HG02852 (cell line): Measurements from ENCODE around the gene OSBPL5.
A peak's percentile ranks its signal among the peaks of the same experiment; 100 is the strongest.

Source experiments
- ATAC-seq: cut with Tn5 transposase; IDR thresholded peaks from one replicate; pipeline ENCODE4 v1.9.1; 2021; ENCODE audit warnings: mild to moderate bottlenecking, moderate library complexity; ENCODE audit not compliant: unreplicated experiment

Gene OSBPL5

DNA sequence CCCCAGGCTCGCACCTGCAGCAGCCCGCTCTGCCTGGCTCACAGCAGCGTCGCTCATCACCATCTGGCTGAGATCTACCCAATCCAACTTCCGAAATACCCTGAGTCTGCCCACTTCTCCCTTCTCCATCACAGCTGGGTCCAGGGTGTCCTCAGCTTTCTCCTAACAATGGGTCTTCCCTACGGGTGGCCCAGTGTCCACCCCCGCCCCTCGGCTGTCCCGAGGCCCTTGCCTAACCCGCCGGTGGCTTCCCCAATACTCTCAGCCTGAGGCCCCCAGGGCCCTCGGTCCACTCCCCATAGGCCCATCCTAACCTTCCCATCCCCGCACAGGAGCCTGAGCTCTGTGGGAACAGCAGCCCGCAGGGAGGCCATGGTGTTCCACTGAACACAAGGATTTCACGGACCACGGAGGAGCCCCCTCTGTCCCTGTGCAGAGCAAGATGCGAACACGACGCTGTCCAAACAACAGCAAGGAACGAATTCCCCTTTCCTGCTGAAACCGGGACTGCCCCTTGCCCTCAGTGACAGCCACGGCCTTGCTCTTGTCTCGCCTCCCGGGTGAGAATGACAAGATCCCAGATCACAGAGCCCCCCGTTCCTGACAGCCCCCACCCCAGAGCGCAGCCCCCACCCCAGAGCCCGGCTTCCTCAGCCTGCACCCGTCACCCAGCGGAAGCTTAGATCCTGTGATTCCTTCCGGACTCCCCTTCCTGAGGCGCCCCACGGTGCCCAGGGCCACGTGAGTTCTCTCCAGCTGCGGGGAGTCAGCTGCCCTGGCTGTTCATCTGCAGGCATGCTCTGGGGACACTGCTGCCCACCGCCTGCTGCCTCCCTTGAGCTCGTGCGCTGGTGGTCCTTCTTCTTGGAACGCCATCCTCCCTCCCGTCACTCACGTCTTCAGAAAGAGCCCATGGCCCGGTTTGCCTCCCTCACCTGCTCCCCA, 59.0 kb downstream of the OSBPL5 start:
- no peak for ATAC-seq

DNA sequence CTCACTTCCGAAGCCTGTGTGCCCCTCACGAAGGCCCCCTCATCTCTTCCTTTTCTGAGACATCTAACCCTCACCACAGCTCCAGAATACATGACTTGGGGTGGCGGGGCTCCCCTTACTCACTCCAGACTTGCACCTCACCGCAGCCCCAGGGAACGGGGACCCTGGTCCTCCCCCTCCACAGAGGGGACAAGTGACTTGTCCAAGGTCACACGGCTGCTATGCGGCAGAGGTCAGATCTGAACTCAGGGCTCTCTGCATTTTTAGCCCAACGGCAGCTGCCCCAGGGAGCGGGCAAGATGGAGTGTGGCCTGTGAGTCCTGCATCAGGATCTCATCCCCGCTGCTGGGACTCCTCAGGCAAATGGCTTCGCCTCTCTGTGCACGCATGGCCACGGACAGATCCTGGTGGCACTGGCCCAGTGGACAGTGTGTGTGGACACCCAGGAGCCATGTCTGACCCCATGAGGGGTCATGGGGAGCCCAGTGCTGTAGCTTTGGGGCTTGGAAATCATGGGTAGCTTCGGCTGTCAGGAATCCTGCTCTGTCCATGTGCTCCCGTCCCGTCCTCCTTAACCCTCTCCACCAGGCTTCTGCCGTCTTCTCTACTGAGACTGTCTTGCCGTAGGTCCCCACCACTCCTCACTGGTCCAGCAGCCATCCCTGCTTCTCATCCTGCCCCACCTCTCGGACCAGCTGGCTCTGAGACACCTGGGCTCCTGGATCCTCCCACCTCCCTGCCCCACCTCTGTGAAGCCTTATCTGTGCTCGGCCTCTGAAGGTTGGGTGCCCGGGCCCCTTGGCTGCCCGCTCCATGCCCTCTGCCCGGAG, 59.9 kb downstream of the OSBPL5 start:
- no peak for ATAC-seq

DNA sequence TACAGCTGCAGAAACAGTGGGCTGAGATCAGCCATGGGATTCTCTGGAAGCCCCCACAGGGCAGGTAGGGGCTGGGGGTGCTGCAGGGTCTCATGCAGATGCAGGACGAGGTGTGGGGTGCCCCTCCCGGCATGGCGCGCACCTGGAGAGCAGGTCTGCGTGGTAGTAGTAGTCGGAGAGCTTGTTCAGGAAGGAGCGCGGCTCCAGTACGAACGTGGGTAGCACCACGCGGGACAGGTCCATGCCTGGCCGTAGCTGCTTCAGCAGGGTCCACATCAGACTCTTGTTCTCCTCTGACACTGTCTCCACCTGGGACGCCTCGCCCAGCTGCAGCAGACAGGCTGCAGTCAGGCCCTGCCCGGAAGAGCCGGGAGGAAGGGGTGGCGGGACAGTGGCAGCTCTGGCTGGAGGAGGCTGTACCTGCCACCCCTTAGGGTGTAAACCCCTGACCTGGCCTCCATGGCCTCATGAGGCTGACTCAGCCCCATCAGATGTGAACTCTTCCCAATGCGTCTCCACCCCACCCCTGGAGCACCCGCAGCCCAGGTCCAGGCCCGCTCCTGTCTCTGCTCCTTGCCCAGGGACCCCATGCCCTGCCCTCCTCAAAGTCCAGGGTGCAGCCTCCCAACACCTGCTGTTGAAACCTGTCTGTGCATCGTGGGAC, 60.9 kb downstream of the OSBPL5 start:
- ATAC-seq: no peak

DNA sequence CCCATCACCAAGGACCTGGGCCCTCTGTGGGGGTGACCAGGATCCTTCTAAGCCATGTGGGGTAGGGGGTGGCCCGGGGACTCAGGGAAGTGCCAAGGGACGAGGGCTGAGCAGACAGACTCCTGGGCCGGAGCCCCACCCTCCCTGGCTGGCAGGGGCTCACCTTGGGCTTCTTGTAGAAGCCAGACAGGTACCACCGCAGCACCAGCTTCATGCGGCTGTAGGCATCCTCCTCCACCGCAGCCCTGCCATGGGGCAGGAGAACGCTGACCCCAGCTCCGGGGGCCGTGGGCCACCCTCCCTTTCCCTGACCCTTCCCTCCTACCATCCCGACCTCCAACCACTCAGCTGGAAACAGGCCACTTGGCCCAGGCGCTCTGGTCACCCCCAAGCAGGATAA, 62.0 kb downstream of the OSBPL5 start:
- no peak for ATAC-seq

DNA sequence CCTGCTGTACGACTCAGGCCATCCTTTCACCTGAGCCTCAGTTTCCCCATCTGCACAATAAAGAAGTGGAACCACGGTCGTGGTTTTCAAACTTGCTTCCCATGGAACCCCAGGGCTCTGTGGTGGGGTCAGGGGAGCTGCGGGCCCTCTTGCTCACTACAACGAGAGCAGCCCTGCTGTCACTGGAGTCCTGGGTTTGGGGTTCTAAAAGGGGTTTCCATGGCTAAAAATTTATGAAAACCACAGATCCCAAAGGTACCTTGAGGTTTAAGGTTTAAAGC, 62.5 kb downstream of the OSBPL5 start:
- ATAC-seq: no peak

DNA sequence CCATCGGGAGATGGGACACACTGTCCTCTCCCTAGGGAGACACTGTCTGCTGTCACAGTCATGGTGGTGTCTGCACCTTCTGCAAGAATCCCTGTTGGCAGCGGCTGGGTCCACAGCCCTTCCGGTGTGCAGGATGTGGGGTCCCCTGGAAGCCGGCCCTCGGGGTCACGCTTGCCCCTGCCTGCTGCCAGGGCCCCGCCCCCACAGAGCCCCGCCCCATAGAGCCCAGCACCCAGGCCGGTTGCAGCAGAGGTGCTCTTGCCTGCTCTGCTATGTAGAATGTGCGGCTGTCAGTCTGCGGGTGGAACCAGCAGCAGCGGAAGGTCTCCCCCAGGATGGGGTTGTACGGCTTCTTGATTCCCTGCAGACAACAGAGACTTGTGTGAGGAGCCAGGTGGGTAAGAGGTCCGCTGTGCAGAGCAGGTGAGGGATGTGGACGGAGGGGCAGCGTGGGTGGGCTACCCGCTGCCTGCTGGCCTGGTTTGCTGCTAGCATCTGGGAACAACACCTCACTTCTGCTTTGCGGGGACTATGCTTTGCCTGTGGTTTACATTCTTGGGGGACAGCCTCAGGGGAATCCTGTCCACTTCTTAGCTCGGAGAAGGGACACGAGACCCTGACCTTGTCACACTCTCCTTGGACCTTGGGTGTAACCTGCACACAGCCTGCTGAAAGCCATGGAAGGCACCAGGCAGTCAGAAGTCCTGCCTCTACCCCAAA, 63.0 kb downstream of the OSBPL5 start:
- ATAC-seq: no peak

DNA sequence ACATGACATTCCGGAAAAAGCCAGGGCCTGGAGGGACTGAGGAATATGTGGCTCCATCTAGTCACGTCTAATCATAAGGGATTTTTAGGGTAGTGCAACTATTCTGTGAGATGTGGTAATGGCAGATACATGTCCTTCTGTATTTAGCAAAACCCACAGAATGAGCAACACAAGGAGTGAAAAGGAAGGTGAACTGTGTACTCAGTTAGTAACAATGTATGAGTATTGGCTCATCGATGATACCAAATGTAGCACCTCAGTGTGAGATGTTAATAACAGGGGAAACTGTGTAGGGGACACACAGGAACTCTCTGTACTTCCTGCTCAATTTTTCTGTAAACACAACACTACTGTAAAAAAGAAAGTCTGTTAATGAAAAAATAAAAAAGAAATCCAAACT, 65.9 kb downstream of the OSBPL5 start:
- ATAC-seq: no peak

DNA sequence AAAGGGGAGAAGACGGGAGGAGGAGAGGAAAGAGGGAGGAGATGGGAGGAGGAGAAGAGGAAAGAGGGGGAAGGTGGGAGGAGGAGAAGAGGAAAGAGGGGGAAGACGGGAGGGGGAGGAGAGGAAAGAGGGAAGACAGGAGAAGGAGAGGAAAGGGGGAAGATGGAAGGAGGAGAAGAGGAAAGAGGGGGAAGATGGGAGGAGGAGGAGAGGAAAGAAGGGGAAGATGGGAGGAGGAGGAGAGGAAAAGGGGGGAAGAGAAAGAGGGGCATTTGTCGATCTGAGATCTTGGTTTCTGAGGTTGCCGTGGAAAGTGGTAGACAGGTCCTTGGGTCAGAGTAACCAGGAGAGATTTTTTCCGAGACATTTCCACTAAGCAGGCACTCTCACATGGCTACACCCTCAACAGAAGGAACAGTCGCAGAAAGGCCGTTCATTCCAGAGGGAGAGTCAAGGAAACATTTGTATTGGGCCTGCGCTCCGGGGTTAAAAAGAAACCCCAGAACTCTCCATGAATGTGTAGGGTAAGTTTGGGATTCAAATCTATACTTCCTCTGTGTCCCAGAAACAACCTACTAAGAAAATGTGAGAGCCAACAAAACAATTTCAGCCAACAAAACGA, 68.1 kb downstream of the OSBPL5 start:
- ATAC-seq: no peak

DNA sequence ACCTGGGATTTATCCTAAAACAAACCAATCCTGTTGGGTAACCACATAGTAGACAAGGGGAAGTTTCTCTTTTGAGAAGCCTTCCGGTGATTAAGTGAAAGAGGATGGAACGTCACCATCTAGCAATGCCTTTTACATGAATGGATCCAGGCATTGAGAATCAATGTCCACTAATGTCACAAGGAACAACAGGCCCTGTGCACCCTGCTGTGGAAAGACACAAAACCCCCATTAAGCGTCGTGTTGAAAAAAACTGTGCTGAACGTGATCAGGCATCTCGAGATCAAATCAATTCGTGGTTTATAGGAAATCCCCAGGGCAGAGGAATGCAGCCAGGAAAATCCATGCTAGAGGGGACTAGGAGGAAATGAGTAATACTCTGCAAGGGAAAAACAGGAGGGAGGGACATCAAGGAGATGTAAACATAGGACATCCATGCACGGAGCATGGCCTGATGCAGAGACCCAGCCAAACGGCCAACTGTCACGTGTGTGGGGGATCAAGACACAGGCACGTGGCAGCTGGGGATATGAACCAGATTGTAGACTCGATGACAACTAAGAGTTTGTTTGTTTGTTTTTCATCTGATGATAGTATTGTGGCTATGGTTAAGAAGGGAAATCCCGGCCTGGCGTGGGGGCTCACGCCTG, 69.3 kb downstream of the OSBPL5 start:
- no peak for ATAC-seq

DNA sequence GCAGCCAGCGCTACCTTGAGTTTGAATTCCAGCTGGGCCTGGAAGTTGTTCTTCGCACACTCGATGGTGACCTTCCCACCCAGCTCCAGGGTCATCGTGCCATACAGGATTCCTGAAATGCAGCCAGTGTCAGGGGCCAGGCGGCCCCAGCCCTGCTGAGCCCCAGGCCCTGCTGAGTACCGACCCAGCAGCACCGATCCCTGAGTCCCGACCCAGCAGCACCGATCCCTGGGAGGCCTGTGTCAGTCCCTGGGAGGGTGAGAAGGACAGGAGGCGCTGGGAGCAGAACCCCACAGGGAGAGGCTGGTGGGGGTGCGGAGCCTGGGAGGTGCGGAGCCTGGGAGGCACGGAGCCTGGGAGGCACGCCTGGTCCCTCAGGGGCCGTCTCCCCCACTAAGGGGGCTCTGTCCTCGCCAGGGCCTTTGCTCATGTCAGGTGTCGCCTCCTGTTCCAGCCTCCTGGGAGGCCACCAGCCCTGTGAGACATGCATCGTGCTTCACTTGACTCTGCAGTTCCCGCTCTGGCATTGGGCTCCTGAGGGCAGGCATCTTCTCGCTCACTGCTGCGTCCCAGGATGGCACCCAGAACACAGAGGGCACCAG, 70.8 kb downstream of the OSBPL5 start:
- ATAC-seq: no peak

DNA sequence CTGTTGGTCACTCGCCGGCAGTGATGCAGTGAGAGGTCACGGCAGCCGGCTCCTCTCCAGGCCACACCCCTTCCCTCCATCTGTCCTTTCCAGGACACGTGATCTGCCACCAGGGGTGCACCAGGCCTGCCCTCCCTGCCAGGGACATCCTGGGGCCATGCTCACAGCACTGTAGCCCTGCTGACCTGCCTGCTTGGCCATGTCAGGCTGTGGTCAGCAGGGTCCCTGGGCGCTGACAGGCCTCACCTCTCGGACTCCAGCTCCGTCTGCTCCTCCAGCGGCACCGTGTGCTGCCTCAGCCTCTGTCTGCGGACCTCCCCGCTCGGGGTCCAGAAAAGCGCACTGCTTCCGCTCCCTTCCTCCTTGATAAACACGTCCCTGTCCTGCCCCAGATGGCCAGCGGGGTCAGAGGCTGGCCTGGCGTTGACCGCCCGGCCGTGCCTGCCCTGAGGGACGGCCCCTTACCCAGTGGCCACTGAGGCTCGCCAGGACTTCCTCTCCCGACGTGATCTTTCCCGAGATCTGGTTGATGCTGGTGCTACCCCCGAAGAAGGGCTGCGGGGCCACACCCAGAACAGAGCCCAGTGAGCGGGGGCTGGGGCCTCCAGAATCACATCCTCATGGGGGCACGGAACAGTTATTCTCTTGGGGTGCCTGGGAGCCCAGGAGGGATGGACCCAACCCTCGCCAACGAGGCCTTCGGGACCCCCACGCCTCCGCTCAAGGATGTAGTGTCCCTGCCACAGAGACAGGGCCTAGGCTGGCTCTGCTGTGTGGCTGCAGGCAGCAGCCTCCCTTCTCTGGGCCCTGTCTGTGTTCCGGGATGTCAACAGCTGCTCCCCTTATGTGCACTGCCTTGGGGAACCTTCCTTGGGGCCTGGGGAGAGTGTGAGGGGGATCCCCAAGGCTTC, 71.6 kb downstream of the OSBPL5 start:
- ATAC-seq: no peak

DNA sequence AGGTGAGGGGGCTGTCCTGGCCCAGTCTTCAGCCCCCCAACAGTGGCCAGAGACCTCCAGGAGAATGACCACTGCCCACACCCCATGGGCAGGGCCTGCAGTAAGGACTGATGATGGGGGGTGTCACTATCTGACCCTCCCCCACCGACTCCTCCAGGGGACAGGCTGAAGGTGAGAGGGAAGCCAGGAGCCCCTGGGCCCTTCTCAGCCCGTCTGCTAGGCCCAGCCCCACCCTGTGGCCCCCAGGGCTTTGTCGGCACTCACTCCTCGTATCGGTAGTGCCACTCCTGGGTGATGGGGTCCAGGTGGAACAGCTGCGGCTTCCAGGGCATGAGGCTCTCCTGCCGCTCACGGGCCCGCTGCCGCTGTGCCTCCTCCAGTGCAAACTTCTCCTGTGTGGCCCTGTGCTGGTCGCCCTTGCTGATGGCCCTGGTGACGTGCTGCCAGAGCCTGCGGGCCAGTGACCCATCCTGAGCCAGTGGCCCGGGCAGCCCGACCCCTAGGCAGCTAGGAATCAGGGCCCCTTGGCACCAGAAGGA, 72.4 kb downstream of the OSBPL5 start:
- ATAC-seq: no peak

DNA sequence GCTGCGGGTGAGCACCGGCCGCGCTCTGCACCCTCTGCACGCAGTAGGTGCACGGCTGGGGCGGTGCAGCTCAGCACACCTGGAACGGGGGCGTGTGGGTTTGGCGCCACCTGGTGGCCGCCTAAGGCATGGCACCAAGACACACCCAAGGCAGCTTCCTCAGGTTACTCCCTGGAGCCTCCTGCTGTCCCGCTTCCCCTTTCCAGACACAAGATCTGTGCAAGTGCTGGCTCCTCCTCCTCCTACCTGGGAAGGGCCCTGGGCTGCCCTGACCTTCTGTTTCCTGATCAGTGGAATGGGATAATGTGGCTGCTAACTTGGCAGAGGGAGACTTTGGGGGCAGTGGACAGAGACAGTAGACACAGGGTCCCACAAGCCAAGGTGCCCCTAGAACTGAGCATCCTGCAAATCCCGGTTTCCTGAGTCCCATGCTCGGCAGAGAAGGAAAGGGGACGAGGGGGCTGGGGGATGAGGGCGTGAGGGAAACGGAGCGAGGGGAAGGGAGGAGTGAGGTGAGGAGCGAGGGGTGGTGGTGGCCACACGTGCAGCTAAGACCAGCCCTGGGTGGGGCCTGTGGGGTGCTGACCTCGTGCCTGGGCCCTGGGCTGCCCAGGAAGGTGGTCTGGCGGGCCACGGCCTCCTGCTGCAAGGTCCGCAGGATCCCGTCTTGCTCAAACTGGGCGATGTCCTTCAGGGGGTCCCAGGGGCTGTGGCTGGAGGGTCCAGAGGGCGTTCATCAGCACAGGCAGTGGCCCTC, 73.1 kb downstream of the OSBPL5 start:
- peak; percentile 62 for ATAC-seq

DNA sequence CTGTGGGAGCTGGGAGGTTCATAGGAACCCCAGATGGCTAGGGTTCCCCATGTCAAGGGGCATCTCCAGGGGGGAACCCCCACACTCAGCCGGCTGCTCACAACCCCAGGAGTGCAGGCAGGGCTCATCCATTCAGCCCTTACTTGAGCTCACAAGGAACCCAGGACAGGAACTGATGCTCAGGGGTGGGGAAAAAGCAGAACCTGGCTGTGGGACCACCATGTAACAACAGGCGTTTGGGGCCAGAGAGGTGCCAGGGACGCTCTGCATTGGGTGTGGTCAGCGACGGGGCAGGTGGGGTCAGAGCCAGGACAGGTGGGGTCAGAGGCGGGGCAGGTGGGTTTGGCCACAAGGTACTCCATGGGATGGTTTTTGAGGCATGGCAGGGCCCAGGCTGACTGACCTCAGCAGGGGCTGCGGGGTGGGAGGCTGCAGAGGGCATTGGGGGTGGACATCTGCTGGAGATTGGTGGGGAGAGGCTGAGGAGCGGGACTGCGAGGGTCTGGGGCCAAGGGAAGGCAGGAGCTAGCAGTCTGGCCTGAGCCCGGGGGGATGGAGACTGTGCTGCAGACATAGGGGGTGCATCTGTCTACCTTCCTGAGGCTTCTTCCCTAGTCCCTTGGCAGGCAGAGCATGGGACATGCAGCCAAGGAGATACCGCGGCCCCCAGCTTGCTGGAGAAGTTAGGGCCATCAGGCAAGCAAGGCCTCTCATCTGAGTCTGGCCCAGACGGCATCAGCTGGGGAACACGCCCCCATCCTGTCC, 73.8 kb downstream of the OSBPL5 start:
- ATAC-seq: no peak

DNA sequence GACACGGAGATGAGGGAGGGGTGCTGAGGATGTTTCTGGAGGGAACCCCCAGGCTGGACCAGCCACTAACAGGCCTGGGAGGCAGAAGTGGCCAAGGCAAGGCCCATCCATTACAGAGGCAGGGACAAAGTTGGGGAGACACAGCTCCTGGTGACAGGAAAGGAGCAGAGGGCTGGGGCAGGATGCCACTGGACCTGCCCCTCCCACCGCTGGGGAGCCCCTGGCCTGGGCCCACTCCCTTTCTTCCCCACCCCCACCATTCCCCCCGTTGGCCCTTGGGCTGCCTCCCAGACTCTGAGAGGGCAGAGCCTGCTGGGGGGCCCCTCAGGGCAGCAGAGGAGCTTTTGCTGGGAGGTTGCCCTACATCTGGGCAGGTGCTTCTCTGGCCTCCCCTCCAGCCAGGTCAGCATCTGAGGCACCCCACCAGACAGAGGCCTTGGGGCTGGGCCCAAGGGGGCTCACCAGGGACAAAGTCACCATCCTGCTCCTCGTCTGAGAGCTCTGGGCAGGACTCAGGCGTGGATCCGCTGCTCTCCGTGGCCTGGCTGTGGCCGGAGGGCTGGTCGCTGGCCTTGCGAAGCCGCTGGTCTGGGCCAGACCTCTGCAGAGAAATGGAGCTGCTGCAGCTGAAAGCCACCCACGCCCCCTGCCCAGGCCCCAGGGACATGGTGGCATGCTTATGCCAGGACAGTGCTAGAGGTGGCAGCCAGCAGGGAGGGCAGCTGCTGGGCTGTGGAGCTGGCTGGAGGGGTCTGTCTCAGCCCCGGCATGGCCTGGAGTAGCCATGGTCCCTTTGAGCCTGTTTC, 74.8 kb downstream of the OSBPL5 start:
- no peak for ATAC-seq
